Astrocyte (in vitro differentiated cells and primary cell): ENCODE results near the gene C2CD4C. TPM values are rescaled to one million over a fixed set of nuclear protein-coding genes. Genes with fewer than 3 reads are reported as not detected.

Experiments used
- DNase-seq: peaks from one replicate; pipeline ENCODE4 v3.0.0-alpha.2; 2010; ENCODE audit warnings: low read depth
- FAIRE-seq: peaks from 2 replicates; lab custom pipeline; 2011; peaks lifted over from hg19 to GRCh38; lab: Jason Lieb, UNC
- H2AFZ ChIP-seq: 2 replicates; pipeline ENCODE4 v1.6.0; 2012; ENCODE audit warnings: low read depth, low read length, inconsistent platforms
- H3K27ac ChIP-seq: 2 replicates; pipeline ENCODE4 v1.5.1; 2011; ENCODE audit warnings: low read depth, low read length, inconsistent platforms
- H3K27me3 ChIP-seq: 2 replicates; pipeline ENCODE4 v1.6.0; 2011; ENCODE audit warnings: low read length, inconsistent platforms; ENCODE audit not compliant: insufficient read depth
- H3K36me3 ChIP-seq: 2 replicates; pipeline ENCODE4 v1.5.1; 2011; ENCODE audit warnings: low read length, inconsistent platforms; ENCODE audit not compliant: insufficient read depth
- H3K4me1 ChIP-seq: 2 replicates; pipeline ENCODE4 v1.5.1; 2011; ENCODE audit warnings: low read length, inconsistent platforms; ENCODE audit not compliant: insufficient read depth
- H3K4me2 ChIP-seq: 2 replicates; pipeline ENCODE4 v1.6.0; 2012; ENCODE audit warnings: low read length, inconsistent platforms
- H3K4me3 ChIP-seq: 2 replicates; pipeline ENCODE4 v1.5.1; 2011; ENCODE audit warnings: low read depth, mild to moderate bottlenecking, low read length, inconsistent platforms; ENCODE audit not compliant: insufficient read depth
- H3K79me2 ChIP-seq: 2 replicates; pipeline ENCODE4 v1.6.0; 2012; ENCODE audit warnings: mild to moderate bottlenecking, low read length, inconsistent platforms; ENCODE audit not compliant: insufficient read depth
- H3K9ac ChIP-seq: 2 replicates; pipeline ENCODE4 v1.6.0; 2012; ENCODE audit warnings: mild to moderate bottlenecking, low read length, inconsistent platforms
- H3K9me3 ChIP-seq: 2 replicates; pipeline ENCODE4 v1.5.1; 2012; ENCODE audit warnings: low read depth, mild to moderate bottlenecking, low read length, inconsistent platforms; ENCODE audit not compliant: insufficient read depth
- H4K20me1 ChIP-seq: 2 replicates; pipeline ENCODE4 v1.6.0; 2012; ENCODE audit warnings: low read length, inconsistent platforms; ENCODE audit not compliant: insufficient read depth
- H3K27ac Mint-ChIP-seq: one replicate; pipeline ENCODE4 v1.8.0; 2021; ENCODE audit warnings: mild to moderate bottlenecking, mixed read lengths; ENCODE audit not compliant: unreplicated experiment
- H3K27me3 Mint-ChIP-seq: one replicate; pipeline ENCODE4 v1.8.0; 2021; ENCODE audit warnings: low read depth, mixed read lengths; ENCODE audit not compliant: unreplicated experiment
- H3K36me3 Mint-ChIP-seq: one replicate; pipeline ENCODE4 v1.8.0; 2021; ENCODE audit warnings: low read depth, mixed read lengths; ENCODE audit not compliant: unreplicated experiment
- H3K4me1 Mint-ChIP-seq: one replicate; pipeline ENCODE4 v1.8.0; 2021; ENCODE audit warnings: low read depth, mixed read lengths; ENCODE audit not compliant: unreplicated experiment
- H3K4me3 Mint-ChIP-seq: one replicate; pipeline ENCODE4 v1.8.0; 2021; ENCODE audit warnings: mild to moderate bottlenecking, moderate library complexity, mixed read lengths; ENCODE audit not compliant: unreplicated experiment
- H3K9me3 Mint-ChIP-seq: one replicate; pipeline ENCODE4 v1.8.0; 2021; ENCODE audit warnings: mild to moderate bottlenecking, mixed read lengths; ENCODE audit not compliant: unreplicated experiment
- CTCF ChIP-seq: IDR thresholded peaks from 2 replicates; pipeline ENCODE4 v1.5.1; 2011; ENCODE audit warnings: low read depth, mild to moderate bottlenecking, inconsistent platforms, low read length, moderate library complexity; ENCODE audit not compliant: insufficient read depth
- EZH2 ChIP-seq: IDR thresholded peaks from 2 replicates; pipeline ENCODE4 v1.6.1; 2012; ENCODE audit warnings: mild to moderate bottlenecking, low read length, inconsistent platforms; ENCODE audit not compliant: insufficient read depth
- total RNA-seq: library from RNA; stranded (reverse); gene quantifications from 2 replicates; pipeline ENCODE4 v1.2.1, GENCODE V29; 2021

The C2CD4C gene
- total RNA-seq, 1 donor from 2014 or later, result 3.4 TPM

- peaks cover 14% of the 10 kb centered on the region for H3K9me3 Mint-ChIP-seq
- no peak overlapping the region for H3K27ac ChIP-seq
- H3K4me1 Mint-ChIP-seq, result no peaks in the 10 kb centered on the region
- DNase-seq (no peak), FAIRE-seq (no peak)
- H2AFZ ChIP-seq, result no peak overlapping the region
- H3K36me3 Mint-ChIP-seq, result peaks cover 6% of the 10 kb centered on the region
- no peak overlapping the region for H3K9ac ChIP-seq
- TF ChIP-seq EZH2 (no peak), CTCF (no peak)
- no peak overlapping the region for H3K4me3 ChIP-seq
- no peak overlapping the region for H3K4me3 Mint-ChIP-seq
- no peaks in the 10 kb centered on the region for H3K79me2 ChIP-seq
- peaks cover 23% of the 10 kb centered on the region for H3K27me3 Mint-ChIP-seq
- H3K27ac Mint-ChIP-seq, result no peak overlapping the region
- no peak overlapping the region for H3K4me2 ChIP-seq
- H3K27me3 ChIP-seq, result no peaks in the 10 kb centered on the region
- no peaks in the 10 kb centered on the region for H3K36me3 ChIP-seq
- H3K4me1 ChIP-seq, result no peaks in the 10 kb centered on the region
- peaks cover 8% of the 10 kb centered on the region for H3K9me3 ChIP-seq
- no peaks in the 10 kb centered on the region for H4K20me1 ChIP-seq
Measured at GRCh38 chr19:391207-391557, 17.8 kb downstream of the C2CD4C start.

GRCh38 chr19:390386-391206, 18.4 kb downstream of the C2CD4C start:
- no peak overlapping the region for H3K4me3 ChIP-seq
- H2AFZ ChIP-seq, result no peak overlapping the region
- H3K4me3 Mint-ChIP-seq, result no peak overlapping the region
- peaks cover 4% of the 10 kb centered on the region for H3K36me3 Mint-ChIP-seq
- no peaks in the 10 kb centered on the region for H4K20me1 ChIP-seq
- FAIRE-seq (no peak), DNase-seq (no peak)
- H3K9me3 Mint-ChIP-seq, result peaks cover 11% of the 10 kb centered on the region
- TF ChIP-seq CTCF, result no peak
- no peak for TF ChIP-seq EZH2
- H3K4me1 ChIP-seq, result no peaks in the 10 kb centered on the region
- H3K9me3 ChIP-seq, result peaks cover 6% of the 10 kb centered on the region
- no peak overlapping the region for H3K27ac Mint-ChIP-seq
- H3K4me1 Mint-ChIP-seq, result no peaks in the 10 kb centered on the region
- no peak overlapping the region for H3K4me2 ChIP-seq
- H3K27me3 Mint-ChIP-seq, result peaks cover 21% of the 10 kb centered on the region
- no peak overlapping the region for H3K27ac ChIP-seq
- H3K27me3 ChIP-seq, result no peaks in the 10 kb centered on the region
- H3K36me3 ChIP-seq, result no peaks in the 10 kb centered on the region
- H3K9ac ChIP-seq, result no peak overlapping the region
- no peaks in the 10 kb centered on the region for H3K79me2 ChIP-seq

DNA sequence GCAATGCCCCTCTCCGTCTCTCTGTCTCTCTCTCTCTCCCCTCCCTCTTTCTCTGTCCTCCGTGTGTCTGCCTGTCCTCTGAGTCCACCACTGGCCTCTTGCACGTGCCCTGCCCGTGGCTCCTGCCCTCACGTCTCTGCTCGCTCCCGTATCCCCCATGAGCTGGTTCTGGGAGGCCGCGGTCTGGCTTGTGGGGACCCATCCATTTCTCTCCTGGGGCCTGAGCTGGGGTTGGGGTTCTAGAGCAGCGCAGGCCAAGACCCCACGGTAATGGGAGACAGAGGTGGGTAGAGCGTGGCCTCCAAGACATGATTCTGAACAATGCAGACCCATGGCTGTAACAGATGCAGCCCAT, 19.0 kb downstream of the C2CD4C start:
- no peaks in the 10 kb centered on the region for H3K4me1 ChIP-seq
- no peak overlapping the region for H2AFZ ChIP-seq
- Mint-ChIP-seq H3K36me3 (peaks cover 3% of the 10 kb centered on the region), H3K9me3 (peaks cover 8% of the 10 kb centered on the region), H3K4me1 (no peaks in the 10 kb centered on the region), H3K4me3 (no peak overlapping the region), H3K27me3 (peaks cover 21% of the 10 kb centered on the region), H3K27ac (no peak overlapping the region)
- H3K4me2 ChIP-seq, result no peak overlapping the region
- DNase-seq (no peak), FAIRE-seq (no peak)
- H3K4me3 ChIP-seq, result no peak overlapping the region
- H3K27me3 ChIP-seq, result no peaks in the 10 kb centered on the region
- H3K79me2 ChIP-seq, result no peaks in the 10 kb centered on the region
- TF ChIP-seq CTCF (no peak), EZH2 (no peak)
- no peaks in the 10 kb centered on the region for H3K36me3 ChIP-seq
- H3K9me3 ChIP-seq, result peaks cover 3% of the 10 kb centered on the region
- H4K20me1 ChIP-seq, result no peaks in the 10 kb centered on the region
- no peak overlapping the region for H3K27ac ChIP-seq
- no peak overlapping the region for H3K9ac ChIP-seq
